OCI-LY7 (cell line): ENCODE measurements around the gene BAMBI. TPM values are rescaled to one million over a fixed set of nuclear protein-coding genes. Genes with fewer than 3 reads are reported as not detected.

Source experiments
- BruUV-seq: library from RNA; stranded (reverse); fragments of 400-500 nt; replicated peaks from 2 replicates; lab custom pipeline; 2021; lab: Mats Ljungman, UMichigan
- CTCF ChIA-PET: fragments of 300-600 bp; sonication (Branson Sonifier 250); formaldehyde crosslinking; loops from one replicate; lab custom pipeline; 2022; ENCODE audit warnings: antibody characterized with exemption; ENCODE audit not compliant: unreplicated experiment; lab: Charles Lee
- POLR2A ChIA-PET: fragments of 300-600 bp; sonication (Branson Sonifier 250); formaldehyde crosslinking; loops from one replicate; lab custom pipeline; 2022; ENCODE audit warnings: antibody characterized with exemption; lab: Charles Lee
- DNase-seq: peaks from one replicate; pipeline ENCODE4 v3.0.0-alpha.2; 2015; ENCODE audit warnings: low spot score
- H2AFZ ChIP-seq: fragments of 200-600 bp; sonication (generic), shearing (Covaris generic); 2 replicates; pipeline ENCODE4 v1.6.1; 2014; ENCODE audit warnings: mild to moderate bottlenecking, antibody characterized with exemption, low read length, moderate library complexity
- H3K27ac ChIP-seq: fragments of 200-600 bp; sonication (generic); 2 replicates; pipeline ENCODE4 v1.5.1; 2014; ENCODE audit warnings: mixed run types, low read depth, mild to moderate bottlenecking, moderate library complexity, low read length, inconsistent platforms; ENCODE audit not compliant: poor library complexity, severe bottlenecking
- H3K36me3 ChIP-seq: fragments of 200-600 bp; sonication (generic); 2 replicates; pipeline ENCODE4 v1.6.1; 2014; ENCODE audit warnings: mild to moderate bottlenecking, antibody characterized with exemption, low read length, moderate library complexity, mixed read lengths; ENCODE audit not compliant: insufficient read depth
- H3K4me1 ChIP-seq: fragments of 200-600 bp; sonication (generic); 2 replicates; pipeline ENCODE4 v1.5.1; 2014; ENCODE audit warnings: mild to moderate bottlenecking, low read length; ENCODE audit not compliant: insufficient read depth, poor library complexity, severe bottlenecking
- H3K4me2 ChIP-seq: fragments of 200-600 bp; sonication (generic); 2 replicates; pipeline ENCODE4 v1.6.1; 2014; ENCODE audit warnings: mild to moderate bottlenecking, low read length
- H3K4me3 ChIP-seq: fragments of 200-600 bp; sonication (generic); 2 replicates; pipeline ENCODE4 v1.5.1; 2014; ENCODE audit warnings: mild to moderate bottlenecking, low read depth, low read length; ENCODE audit not compliant: poor library complexity, severe bottlenecking
- H3K79me2 ChIP-seq: fragments of 200-600 bp; sonication (generic); 2 replicates; pipeline ENCODE4 v1.6.1; 2016; ENCODE audit warnings: low read depth, mild to moderate bottlenecking, low read length, moderate library complexity, mixed read lengths; ENCODE audit not compliant: insufficient read depth
- H3K9me2 ChIP-seq: fragments of 200-600 bp; sonication (generic); 2 replicates; pipeline ENCODE4 v1.6.1; 2016; ENCODE audit warnings: mild to moderate bottlenecking, low read length, mixed read lengths; ENCODE audit not compliant: insufficient read depth
- H3K9me3 ChIP-seq: fragments of 200-600 bp; sonication (generic); 2 replicates; pipeline ENCODE4 v1.6.1; 2014; ENCODE audit warnings: mild to moderate bottlenecking, mixed run types, low read length, mixed read lengths
- H4K20me1 ChIP-seq: fragments of 200-600 bp; sonication (generic); 2 replicates; pipeline ENCODE4 v1.6.1; 2014; ENCODE audit warnings: mild to moderate bottlenecking, antibody characterized with exemption, low read length, moderate library complexity, mixed read lengths; ENCODE audit not compliant: insufficient read depth
- EZH2phosphoT487 ChIP-seq: fragments of 200-600 bp; sonication (generic); IDR thresholded peaks from 2 replicates; pipeline ENCODE4 v1.6.1; 2018; ENCODE audit warnings: low read depth, borderline replicate concordance, mild to moderate bottlenecking, mixed run types, antibody characterized with exemption, low read length, moderate library complexity, mixed read lengths
- intact Hi-C: fragments of 100-400 bp; cut with micrococcal nuclease; formaldehyde crosslinking; loops from one replicate; pipeline ENCODE4 v1.10.0; 2022; ENCODE audit not compliant: unreplicated experiment
- total RNA-seq, 2 experiments: library from RNA; depleted of rRNA in 1 of 2; stranded (reverse); fragments of >200 nt in 1 of 2; shearing (Covaris generic) in 1 of 2; gene quantifications; 2 replicates each; pipeline ENCODE4 v1.2.3, GENCODE V29; 2014 to 2022
- TF ChIP-seq, protein P1 (sequence below): fragments of 200-600 bp; sonication (generic); conservative IDR thresholded peaks from 2 replicates; pipeline ENCODE4 v1.5.1; 2014; ENCODE audit warnings: mild to moderate bottlenecking, antibody characterized with exemption, low read length, moderate library complexity, mixed read lengths

Gene BAMBI
- total RNA-seq, 2 experiments from 2014 or later: 0.89 to 3.1 TPM

DNA sequence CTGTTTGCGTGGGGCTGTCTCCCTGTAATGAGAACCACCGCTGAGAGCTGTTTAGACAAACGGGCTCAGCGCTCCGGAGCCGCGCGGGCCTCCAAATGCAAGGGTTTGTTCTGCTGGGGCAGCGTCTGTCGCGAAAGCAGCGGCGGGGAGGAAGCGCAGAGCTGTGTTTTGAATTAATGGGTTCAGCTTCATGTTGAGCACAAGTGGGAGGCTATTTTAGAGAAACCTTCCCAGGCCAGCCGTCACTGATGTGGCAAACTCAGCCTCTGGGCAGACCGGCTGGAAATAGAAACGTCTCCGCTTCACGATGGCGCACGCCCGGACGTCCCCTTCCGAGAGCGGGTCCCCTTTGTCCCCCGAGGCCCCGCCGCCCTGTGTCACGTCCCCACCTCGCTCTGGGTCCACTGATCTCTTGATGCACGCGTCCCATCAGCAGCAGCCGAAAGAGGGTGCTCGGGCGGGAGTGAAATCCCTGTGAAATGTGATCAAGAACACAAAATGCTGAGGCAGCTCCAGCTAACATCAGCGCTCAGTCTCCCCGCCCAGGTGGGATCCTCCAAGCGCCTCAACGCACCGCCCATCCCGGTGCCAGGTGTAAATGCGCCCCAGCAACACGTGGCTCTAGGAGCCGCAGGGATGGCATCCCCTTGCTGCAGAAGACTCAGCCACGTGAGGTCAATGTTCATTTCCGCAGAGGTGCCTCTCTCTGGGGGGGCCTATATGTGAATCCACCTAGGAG, 44.9 kb downstream of the BAMBI start:
- Histone ChIP-seq H3K9me3 (no peaks in the 10 kb centered on the region), H2AFZ (no peak overlapping the region), H4K20me1 (no peaks in the 10 kb centered on the region), H3K36me3 (no peaks in the 10 kb centered on the region), H3K4me1 (no peaks in the 10 kb centered on the region), H3K4me2 (no peak overlapping the region), H3K4me3 (no peak overlapping the region), H3K9me2 (no peaks in the 10 kb centered on the region), H3K27ac (no peak overlapping the region), H3K79me2 (no peaks in the 10 kb centered on the region)
- ChIA-PET CTCF (no interaction called here), POLR2A (no interaction called here)
- intact Hi-C loops: no loop called here
- no peak for TF ChIP-seq EZH2phosphoT487
- TF ChIP-seq, protein P1, sequence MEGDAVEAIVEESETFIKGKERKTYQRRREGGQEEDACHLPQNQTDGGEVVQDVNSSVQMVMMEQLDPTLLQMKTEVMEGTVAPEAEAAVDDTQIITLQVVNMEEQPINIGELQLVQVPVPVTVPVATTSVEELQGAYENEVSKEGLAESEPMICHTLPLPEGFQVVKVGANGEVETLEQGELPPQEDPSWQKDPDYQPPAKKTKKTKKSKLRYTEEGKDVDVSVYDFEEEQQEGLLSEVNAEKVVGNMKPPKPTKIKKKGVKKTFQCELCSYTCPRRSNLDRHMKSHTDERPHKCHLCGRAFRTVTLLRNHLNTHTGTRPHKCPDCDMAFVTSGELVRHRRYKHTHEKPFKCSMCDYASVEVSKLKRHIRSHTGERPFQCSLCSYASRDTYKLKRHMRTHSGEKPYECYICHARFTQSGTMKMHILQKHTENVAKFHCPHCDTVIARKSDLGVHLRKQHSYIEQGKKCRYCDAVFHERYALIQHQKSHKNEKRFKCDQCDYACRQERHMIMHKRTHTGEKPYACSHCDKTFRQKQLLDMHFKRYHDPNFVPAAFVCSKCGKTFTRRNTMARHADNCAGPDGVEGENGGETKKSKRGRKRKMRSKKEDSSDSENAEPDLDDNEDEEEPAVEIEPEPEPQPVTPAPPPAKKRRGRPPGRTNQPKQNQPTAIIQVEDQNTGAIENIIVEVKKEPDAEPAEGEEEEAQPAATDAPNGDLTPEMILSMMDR: no peak
- BruUV-seq: no TSS peak
- DNase-seq: no peak

- Histone ChIP-seq H3K4me3 (no peak overlapping the region), H3K4me1 (no peaks in the 10 kb centered on the region), H3K4me2 (no peak overlapping the region), H3K36me3 (no peaks in the 10 kb centered on the region), H3K9me2 (no peaks in the 10 kb centered on the region), H2AFZ (no peak overlapping the region), H3K27ac (no peak overlapping the region), H4K20me1 (no peaks in the 10 kb centered on the region), H3K79me2 (no peaks in the 10 kb centered on the region), H3K9me3 (no peaks in the 10 kb centered on the region)
- ChIA-PET CTCF (no interaction called here), POLR2A (no interaction called here)
- no TSS peak for BruUV-seq
- TF ChIP-seq, protein P1: no peak
- no peak for TF ChIP-seq EZH2phosphoT487
- intact Hi-C loops: no loop called here
- DNase-seq: no peak
These were observed 51.0 kb downstream of the BAMBI start for GRCh38 chr10:28728366-28728765.
